Measurements from ENCODE around the gene E2F3.

GRCh38 chr6:20533746-20534294 lies 132.1 kb downstream of the E2F3 start:
- TF ChIP-seq CTCF (IDR thresholded peaks at IDR 0.05) (no peak), POLR2A (IDR thresholded peaks at IDR 0.05) (no peak)
